NCI-H748 (cell line): ENCODE data around the gene BCOR.

Experiments used
- DNase-seq: peaks from one replicate; lab custom pipeline; 2025; ENCODE audit not compliant: unreplicated experiment; lab: John Stamatoyannopoulos, UW

Gene BCOR

DNA sequence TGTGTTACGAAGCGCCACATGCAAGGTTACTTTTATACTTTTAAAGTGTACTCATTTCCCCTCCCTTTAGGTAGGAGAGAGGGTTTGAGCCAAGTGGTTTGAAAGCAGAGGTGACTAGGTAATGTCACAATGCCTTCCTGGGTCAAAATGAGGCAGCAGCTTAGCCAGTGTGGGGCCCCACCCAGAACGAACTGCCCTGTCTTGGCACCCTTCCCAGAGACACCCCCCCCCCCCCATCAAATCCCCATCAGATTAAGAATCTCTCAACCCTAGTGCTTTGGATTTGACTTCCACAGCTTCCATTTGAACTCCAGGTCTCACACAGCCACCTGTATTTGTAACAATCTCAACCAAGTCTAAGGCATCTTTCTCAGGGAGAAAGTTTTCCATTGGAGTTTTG is 31.1 kb downstream of the BCOR start:
- no peak for DNase-seq

DNA sequence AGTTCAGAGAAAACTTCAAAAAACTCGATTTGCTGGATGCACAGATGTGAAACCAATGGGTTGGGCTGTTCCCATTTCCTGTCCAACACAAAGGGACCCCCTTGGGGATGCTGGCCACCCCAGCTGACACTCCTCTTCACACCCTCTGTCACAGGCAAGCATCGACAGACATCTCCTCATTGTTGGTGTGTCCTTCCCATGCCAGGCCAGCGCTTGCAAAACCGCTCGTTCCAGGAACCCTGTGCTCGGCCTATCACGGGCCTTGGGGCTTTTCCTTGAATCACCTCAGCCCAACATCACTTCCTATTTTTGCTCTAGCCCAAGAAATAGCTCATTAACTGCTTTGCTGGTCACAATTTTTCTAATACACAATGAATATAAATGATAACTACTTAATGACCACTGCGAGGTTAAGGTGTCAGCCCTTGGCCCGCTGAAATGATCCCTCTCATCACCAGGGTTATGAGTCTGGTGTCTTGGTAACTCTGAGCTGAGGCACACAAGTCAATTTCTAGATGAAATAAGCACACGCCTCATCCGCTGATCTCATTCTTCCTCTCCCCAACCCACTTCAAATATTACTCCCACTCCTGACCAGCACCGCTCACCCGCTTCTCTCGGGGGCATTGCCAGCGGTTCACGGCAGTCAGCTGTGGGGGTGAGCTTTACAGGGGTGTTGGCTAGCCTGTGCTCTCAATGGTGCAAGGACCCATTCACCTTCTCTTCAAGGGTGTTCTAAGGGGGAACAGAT is 32.3 kb downstream of the BCOR start:
- no peak for DNase-seq

GRCh38 chrX:40064055-40064597 is 33.6 kb downstream of the BCOR start:
- DNase-seq, result no peak

DNA sequence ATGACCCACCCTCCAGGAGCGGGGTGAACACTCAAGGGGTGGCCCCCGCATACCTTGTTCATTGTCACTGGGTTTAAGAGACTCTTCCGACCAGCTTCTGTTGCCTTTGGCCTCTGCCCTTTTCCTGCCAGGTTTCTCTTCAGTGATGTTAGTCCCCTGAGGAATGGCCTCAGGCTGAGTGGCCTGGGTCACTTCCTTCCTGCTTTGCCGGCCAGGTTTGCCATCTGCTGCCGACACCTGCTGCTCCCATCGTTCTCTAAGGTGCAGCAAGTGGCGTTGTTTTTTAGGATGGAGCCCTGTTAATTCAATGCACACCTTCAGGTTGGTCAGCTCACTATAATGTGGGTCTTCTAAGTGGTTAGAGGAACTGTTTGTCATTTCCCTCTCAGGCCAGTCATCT is 34.2 kb downstream of the BCOR start:
- DNase-seq, result no peak

- DNase-seq, result no peak
Measured at GRCh38 chrX:40062525-40063155, 35.1 kb downstream of the BCOR start.

GRCh38 chrX:40061871-40062524 is 35.8 kb downstream of the BCOR start:
- no peak for DNase-seq

DNA sequence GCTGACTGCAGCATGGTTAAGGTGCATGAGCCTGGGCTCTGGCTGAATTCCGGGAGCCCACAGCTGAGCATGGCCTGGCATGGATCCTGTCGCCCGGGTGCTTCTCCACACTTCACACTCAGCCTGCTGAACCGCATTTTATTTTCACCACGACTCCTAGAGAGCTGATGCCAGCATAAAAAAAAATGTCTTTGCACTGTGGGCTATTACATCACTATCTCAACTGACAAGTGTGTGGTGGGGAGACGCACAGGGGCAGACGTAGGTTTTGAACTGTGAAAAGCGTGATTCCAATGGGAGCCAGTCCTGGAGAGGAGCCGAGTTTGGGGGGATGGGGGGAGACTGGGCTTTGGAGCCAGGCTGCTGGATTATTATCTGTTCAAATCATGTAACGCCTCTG is 36.8 kb downstream of the BCOR start:
- no peak for DNase-seq

GRCh38 chrX:40060356-40060845 is 37.4 kb downstream of the BCOR start:
- no peak for DNase-seq

- DNase-seq, result peak; percentile 99
Measured at GRCh38 chrX:40058719-40059118, 39.0 kb downstream of the BCOR start.

- DNase-seq, result no peak
Measured at GRCh38 chrX:40057405-40057804, 40.4 kb downstream of the BCOR start.

DNA sequence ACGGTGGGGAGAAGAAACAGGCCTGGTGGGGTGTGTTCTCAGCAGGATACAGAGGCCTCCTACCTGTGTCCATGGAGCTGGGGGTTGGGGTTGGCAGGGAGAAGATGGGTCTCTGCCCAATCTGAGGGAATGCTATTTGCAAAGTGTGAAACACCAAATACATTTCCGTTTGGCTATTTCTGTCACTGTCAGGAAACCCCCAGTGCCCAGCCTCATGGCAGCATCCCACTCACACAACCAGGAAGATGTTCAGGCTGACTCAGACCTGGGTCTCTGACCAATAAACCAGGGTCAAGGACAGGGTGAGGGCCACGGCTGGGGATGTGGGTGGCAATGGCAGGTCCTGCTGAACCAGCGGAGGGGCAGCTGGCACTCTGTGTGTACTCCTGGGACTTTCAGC is 41.3 kb downstream of the BCOR start:
- DNase-seq, result no peak

GRCh38 chrX:40055495-40055894 is 42.3 kb downstream of the BCOR start:
- DNase-seq, result no peak

DNA sequence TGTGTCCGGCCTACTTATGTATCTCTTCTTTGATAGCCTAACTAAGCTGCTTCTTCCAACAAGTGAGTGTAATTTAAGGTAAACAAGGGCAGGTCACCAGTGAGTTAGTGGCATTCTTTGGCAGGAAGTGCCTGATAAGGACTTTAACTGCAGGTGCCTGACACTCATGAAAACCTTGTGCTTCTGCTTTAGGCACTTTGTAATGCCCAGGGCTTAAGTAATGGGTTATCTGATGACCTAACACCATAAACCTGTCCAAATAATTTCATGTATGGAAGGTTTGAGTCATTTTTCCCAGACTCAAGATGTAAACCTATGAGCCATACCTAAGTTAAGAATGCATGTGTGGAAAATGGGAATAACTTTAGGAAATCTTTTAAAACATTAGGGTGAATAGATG is 43.0 kb downstream of the BCOR start:
- DNase-seq, result no peak

- DNase-seq, result no peak
Measured at GRCh38 chrX:40050532-40050931, 47.2 kb downstream of the BCOR start.

DNA sequence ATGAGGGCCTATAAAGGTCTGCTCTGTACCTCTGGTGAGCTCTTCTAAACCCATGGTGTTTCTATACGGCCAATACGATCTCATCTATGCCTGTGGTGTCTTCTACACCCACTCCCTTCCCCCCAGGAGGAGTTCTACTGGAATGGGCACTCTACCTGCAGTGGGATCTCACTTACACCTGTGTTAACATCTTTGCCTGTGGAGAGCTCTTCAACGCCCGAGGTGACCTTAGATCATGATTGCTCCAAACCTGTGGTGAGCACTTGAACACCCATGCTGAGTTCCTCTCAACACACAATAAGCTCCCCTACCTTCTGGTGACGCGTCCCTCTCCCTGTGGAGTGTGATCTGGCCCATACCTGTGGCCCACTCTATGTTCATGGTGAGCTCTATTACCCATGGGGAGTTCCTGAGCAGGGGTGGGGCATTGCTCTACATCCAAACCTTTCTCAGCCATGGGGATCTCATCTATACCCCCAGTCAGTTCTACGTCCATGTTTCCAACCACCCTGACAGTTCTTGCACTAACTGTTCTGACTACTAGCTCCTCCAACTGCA is 48.6 kb downstream of the BCOR start:
- DNase-seq, result no peak

DNA sequence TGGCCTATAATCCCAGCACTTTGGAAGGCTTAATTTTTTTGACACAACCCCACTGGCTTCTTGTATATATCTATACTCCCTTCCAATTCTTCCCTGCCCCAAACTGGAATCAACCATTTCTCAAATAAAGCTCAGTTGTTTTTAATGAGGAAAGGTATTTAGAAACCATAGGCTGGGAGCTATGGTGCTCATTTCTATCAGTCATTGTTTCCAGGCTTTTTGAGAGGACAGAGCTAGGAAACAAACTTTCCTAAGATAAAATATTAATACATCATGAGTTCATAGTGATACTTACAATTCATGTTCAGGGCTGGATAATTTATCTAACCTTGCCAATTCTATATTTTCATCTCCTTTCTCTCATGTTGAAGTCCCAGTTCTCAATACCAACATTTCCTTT is 50.3 kb downstream of the BCOR start:
- no peak for DNase-seq

GRCh38 chrX:40043895-40044294 is 53.9 kb downstream of the BCOR start:
- no peak for DNase-seq

DNA sequence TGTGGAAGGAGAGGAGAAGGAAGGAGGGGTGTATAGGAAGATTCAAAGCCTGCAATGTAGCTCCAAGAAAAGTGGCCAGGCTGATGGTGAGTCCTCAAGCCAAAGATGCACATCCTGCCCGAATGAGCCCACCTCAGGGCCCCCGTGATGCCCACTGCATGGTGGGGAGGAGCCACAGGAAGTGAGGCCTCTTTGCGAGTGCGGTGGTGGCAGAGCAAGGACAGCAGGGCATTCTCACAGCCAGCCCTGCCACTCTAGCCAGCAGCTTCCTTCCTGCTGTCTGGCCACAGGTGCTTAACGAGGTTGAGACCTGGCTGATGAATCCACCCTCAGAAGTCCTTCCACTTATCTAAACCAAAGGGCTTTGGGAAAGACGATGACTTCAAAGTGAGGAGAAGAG is 55.8 kb downstream of the BCOR start:
- no peak for DNase-seq

- DNase-seq, result no peak
Measured at GRCh38 chrX:40040686-40041461, 56.9 kb downstream of the BCOR start.

- DNase-seq, result no peak
Measured at GRCh38 chrX:40039887-40040286, 57.9 kb downstream of the BCOR start.

DNA sequence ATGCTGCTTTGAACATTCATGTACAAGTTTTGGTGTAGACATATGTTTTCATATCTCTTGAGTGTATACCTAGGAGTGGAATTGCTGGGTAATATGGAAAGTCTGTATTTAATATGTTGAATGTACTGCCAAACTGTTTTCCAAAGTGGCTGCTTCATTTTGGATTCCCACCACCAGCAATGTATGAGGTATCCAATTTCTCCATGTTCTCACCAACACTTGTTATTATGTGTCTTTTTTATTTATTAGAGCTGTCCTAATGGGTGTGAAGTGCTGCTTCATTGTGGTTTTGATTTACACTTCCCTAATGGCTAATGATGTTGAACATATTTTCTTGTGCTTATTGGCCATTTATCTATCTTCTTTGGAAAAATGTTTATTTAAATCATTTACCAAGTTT is 60.4 kb downstream of the BCOR start:
- no peak for DNase-seq
